Measurements from ENCODE around the gene HES5.
A peak's percentile ranks its signal among the peaks of the same experiment; 100 is the strongest.

HES5 gene

DNA sequence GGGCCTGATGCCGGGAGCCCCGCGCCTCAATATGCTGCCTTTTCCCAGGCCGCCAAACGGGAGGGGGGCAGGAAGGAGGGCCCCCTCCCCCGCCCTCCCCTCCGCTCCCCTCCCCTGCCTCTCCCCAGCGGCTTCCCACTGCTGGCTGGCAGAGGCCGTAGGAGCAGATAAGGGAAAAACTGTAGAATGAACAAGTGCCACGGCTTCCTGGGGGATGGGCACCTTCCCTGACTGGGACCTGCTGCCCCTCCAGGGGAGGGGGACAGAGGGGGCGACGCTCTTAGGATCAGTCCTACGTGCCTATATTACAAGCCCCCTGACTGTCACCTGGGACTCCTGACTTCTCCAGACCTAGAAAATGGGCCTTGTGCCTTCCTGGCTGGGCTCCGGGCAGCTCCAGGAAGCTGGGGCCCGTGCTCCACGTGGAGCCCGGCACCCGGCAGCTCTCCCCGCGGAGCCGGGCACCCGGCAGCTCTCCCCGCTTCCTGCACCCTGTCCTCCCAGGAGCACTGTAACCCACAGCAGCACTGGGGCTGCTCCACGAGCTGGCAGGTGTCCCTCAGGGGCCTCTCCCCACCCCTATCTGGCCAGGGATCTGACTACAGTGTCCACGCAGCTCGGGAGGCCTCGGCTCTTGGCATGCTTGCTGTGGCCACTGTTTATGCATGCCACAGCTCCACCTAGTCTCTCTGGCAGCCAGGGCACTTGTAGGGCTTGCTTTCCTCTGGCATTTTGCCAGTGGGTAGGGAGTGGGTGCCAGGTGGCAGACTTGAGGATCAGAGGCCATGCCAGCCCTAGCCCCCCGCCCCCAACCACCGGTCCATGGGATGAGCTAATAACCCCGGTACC lies 674 bp upstream of the HES5 start:
- DNase-seq, result peak; percentile 76

DNA sequence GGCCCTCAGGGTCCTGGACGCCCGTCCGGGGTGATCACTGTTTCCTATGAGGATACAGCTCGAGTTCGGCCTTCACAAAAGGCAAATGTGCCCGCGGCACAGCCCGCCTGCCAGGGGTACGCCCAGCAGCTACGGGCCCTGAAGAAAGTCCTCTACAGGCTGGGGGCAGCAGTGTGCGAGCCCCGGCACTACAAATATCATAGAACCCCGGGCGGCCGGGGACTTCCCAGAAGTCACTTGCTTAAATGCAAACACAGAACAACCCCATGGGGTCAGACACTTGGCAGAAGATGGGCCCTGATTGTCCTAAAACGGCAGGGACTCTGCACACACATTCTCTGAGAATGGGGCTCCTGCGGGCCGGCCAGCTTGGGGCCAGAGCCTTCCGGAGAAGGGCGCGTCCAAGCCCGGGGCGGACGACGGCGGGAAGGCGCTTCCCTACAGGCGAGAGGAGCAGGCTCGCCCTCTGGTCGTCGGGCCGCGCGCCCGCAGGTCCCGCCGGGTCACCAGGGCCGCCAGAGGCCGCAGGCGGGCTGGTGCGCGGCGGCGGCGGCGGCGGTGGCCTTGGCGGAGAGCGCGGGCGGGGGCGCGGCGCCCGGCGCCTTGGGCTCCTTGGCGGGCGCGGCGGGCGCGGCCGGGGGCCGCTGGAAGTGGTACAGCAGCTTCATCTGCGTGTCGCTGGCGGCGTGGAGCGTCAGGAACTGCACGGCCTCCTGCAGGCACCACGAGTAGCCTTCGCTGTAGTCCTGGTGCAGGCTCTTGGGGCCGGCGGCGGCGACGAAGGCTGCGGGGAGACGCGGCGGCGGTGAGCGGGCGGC lies 888 bp downstream of the HES5 start:
- DNase-seq, result peak; percentile 76

DNA sequence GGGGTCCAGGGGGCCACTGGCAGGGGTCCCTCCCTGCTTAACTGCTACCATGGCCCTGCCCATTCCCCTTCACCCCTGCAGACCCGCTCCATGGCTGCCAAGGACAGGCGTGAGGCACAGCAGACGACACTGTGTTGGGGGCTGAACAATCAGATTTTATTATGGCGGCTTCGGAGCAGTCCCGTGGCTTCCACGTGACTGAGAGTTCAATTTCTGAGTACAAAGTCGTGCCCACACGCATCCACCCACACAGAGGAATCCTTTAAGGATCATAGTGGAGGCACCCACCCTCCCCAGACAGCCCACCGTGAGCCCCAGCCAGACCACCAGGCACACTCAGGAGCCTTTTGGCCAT lies 1.5 kb downstream of the HES5 start:
- no peak for DNase-seq

DNA sequence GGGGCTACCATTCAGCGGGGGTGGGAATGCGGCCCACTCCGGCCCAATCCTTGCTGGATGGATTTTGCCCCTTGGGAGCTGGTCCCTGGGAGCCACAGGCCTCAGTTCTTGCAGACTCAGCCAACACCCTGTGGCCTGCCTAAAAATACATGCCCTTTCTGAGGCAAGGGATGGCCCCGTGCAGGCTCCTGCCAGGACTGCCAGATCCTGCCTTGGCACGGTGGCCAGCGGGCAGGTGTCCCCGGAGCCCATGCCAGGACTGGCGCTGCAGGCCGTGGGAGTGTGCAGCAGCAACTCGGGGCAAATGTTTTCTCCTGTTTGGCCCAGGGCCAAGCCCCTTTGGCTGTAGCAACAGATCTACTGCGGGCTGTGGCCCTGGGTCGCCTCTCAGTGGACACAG lies 2.0 kb downstream of the HES5 start:
- no peak for DNase-seq

DNA sequence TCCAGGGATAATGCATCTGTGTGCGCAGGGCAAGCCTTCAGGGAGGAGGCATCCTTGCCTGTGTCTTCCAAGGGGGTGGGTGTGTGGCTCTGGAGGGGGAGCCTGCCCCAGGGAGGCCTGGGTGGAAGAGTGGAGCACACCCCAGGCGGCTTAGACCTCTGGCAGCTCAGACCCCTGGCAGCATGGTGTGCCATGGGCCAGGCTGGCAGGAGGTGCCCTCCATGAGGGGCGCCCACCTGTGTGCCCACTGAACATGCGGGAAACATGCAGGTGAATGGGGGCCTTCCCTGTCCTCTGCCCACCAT lies 2.6 kb downstream of the HES5 start:
- no peak for DNase-seq

DNA sequence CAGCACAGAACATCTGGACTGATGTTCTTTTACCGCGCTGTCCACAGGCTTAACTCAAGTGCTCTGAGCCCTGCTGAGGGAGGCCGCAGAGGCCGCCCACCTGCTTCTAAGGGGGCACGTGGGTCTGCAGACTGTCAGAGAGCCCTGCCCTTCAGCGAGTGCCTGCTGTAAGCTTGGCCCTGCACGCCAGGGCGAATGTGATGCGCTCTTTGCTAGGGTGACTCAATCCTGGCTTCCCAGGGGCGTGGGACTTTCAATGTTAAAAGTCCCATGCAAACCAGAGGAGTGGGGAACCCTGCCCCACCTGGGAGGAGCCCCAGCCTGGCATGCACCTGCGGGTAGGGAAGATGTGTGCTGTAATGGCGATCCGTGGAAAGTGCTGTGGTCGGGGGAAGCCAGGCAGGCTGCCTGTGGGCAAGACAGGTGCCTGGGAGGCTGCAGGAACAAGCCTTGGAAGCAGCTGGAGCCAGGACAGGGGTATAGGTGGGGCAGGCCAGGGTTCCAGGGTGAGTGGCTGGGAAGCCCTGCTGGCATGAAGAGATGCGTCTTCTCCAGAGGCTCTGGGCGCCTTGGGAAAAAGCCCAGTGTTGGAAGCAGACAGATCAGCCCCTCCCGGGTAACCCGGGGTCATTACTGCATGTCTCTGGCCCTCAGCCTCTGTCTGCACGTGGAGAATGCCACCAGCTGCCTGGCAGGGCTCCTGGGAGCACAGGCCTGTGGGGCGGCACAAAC lies 3.1 kb downstream of the HES5 start:
- DNase-seq, result peak; percentile 60

DNA sequence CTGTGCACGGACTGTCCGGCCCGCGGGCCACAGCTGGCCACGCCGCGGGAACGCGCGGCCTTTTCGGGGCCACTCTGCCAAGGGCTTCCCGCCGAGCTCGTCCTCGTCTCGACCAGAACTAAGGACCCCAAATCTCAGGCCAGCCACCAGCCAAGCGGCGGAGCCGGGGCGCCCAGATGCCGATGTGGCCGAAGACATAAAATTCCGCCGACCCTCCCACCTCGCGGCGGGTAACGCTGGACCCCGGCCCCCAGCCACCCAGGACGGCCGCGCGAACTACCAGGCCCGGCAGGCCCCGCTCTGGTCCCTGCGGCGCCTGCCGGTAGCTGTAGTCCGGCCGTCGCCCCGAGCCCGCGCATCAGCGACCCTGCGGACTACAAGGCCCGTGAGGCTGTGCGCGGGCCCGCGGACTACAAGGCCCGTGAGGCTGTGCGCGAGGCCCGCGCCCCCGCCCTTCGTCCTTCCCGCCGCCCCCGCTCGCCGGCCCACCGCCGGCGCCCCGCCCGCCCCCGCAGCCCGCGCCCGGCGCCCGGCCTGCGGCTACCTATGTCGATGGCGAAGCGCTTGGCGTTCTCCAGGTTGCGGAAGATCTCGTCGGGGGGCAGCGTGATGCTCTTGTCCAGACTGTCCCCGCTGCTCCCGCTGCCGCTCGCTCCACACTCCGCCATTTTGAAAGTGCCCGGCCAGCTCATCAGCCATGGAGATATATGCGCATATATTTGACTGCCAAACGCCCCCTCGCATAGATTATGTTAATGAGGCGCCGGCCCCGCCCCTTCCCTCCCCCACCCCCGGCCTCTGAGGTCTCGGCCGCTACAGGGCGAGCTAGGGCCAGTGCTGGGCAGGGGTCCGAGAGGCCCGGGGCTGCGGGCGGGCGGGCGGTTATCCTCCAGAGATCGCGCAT lies 3.9 kb downstream of the HES5 start, which contains the start of gene PANK4:
PANK4 (minus strand) TSS at position 677 of the 904 bp plus-strand sequence; CDS start at position 668, 9 bp downstream.
- peak; percentile 94 for DNase-seq

DNA sequence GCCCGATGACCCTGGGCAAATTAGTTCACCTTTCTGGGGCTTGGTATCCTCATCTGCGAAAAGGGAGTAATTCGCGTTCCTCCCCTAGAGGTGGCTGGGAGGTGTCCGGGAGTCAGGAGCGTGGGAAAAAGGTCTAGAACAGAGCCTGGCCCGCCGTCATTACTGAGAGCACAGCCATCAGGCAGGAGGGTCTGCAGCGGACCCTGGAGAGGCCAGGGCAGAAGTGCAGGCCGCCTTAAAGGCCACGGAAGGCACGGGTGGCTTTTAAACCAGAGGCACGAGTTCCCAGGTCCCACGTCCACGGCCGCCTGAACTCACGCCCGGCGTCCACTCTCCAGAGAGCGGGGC lies 4.5 kb downstream of the HES5 start:
- DNase-seq, result no peak

DNA sequence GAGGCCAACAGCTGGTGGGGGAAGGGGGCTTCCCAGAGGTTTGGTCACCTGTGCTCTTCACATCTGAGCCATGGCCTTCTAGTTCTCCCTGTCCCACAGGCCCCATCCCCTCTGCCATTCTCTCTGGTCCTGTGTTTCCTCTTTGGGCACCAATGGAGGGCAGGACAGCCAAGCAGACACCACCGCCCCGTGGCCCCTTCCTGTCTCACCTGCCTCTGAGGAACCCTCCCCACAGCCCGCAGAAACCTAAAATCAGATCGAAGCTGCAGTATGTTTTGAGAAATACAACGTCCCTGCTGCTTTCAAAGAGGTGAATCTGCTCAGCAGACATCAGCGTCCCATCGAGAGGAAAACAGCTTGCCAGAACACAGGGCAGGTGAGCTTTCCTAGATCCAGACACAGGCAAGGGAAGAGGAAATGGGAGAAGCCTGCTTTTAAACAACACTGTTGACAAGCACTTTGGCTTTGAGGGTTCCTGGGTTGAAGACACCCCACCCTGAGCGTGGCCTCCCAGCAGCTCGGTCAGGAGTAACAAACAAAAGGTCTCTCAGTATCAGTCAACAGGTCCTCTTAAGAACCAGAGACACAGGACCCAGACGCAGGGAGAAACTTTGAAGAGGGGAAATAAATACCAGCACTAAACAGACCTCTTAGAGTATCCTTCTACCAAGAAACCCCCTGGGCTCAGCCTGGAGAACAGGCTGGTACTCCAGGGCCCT lies 6.0 kb downstream of the HES5 start:
- DNase-seq, result no peak

DNA sequence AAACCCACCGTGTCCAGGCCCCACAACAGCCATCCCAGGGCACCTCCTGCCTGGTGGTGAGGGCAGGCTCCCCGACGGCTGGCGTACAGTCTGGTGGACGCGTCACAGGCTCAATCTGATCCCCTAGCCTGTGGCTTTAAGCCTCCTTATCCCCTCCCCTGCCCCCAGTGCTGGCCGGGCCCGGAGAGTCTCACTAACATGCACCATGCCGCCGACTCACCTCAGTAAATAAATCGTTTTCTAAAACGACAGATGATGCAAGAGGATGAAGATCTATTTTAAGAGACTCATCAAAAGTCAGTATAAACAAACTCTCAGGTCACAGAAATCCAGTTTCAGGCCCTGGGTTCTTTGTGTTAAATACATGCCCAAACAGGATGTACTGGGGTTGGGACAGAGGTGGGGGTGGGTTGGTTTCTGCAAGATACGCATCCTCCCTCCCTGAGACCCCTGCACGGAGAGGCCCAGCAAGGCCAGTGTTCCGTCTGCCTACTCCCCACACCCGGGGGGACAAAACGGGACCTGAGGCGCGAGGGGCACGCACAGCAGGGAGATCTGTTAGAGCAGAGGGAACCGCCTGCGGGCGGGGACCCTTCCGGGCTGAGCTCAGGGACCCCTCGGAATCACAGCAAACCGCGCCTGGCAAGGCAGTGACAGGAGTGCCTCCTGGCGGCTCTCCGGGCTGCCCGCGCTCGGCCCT lies 6.7 kb downstream of the HES5 start:
- no peak for DNase-seq

DNA sequence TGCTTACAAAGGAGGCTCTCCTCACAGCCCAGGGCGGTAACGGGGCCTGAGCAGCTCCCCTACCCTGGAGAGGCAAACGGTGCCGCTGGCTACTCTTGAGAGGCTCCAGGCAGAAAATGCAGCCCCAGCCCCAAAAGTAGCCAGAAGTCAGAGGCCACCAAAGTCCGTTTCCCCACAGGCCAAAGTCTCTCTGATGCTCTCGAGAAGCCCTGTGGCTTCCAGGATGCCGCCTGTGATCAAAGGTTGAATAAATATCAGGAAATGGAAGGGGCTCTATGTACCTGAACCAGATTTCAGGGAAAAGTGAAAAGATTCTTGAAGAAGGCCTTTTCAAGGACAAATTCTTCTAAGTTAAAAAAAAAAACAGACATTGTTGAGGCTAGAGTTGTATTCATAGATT lies 7.8 kb downstream of the HES5 start:
- DNase-seq, result no peak

DNA sequence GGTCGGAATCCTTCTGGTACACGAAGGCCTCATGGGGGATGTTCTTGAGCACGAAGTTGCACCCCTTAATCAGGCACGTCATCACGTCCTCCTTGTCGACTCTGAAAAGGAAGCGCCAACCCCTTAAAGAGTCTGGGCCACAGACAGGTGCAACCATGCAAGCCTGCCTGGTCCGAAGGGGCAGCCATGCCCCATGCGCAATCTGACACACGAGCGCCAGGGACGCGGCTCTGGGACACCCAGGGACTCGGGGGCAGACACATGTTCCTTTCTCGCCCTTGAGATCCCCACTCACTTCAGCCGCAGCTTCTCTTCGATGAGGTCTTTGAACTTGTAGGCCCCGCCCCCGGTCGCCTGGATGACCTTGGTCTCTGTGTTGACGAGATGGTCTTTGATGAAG lies 9.3 kb downstream of the HES5 start:
- DNase-seq, result no peak

DNA sequence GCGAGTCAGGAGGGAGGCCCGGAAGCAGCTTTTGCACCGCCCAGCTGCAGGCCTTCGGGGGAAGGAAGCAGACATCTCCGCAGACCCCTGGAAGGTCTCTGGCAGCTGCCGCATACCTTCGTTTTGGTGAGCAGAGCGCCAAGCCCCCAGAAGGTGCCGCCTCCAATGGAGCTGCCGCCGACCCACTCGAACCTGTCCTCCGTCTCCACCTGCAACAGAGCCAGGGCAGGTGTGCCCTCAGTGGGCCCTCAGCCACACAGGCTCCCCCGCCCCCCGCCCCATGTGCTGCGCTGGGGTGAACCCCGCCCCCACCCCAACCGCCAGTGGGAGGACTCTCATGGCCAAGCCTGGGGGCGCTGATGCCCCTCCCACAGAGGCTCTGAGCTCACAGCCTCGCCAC lies 9.9 kb downstream of the HES5 start:
- no peak for DNase-seq

DNA sequence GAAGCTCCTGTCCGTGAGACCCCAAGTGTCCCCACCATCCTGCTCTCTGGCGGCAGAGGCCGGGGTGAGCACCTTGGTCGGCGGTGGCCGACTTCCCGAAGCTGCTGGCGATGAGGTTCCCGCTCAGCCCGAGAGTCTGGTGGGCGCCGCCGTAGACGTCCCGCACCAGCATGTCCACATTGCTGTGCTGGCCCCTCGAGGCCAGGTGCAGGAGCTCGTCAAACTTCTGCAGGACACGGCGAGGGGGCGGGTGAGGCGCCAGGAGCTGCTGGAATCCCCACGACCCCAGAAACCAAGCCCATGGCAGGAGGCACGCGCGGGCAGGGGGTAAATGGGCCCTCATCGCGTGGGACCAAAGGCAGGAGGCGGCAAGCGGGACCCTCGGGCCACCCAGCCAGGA lies 10.3 kb downstream of the HES5 start:
- DNase-seq, result no peak

DNA sequence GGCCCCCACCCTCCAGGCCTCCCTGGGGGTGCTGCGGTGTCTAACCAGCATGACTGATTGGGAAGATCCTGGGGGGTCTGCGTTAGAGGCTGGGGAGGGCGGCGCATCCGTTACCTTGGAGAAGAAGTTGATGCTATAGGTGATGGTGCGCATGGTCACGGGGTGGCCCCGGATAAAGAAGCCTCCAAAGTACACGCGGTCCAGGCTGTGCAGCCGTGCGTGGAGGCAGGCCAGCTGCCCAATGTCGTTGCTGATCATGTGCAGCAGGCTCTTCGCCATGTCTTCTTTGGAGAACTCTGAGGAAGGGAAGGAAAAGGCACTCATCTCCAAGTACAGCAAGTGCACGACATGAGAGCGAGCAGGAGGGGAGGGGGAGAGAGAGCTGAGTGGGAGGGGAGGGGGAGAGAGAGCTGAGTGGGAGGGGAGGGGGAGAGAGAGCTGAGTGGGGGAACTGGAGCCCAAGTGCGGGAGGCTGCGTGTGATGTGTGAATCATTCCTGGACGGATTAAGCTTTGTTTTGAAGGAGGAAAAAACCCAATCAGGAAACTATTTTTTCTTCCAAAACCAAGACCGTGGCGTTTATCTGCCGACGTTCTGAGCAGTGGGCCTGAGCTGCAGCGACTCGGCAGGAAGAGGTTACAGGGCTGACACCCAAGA lies 10.9 kb downstream of the HES5 start:
- no peak for DNase-seq

DNA sequence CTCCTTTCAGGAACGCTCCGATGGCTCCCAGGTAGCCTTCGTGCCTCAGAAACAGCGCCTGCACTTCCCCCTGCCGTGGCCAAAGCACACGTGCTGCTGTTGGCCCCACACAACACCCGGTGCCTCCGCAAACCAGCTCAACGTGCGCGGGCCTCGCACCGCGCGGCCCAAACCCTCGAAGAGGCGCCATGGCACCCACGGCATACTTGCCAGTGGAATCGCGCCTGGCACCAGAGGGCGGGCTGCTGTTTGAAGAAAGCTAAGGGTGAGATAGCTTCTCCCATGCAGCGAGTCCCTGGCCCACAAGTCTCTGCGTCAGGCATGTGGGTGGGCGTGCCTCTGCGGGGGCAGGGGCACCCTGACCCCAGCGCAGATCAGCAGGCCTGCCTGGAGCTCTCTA lies 11.5 kb downstream of the HES5 start:
- DNase-seq, result no peak

DNA sequence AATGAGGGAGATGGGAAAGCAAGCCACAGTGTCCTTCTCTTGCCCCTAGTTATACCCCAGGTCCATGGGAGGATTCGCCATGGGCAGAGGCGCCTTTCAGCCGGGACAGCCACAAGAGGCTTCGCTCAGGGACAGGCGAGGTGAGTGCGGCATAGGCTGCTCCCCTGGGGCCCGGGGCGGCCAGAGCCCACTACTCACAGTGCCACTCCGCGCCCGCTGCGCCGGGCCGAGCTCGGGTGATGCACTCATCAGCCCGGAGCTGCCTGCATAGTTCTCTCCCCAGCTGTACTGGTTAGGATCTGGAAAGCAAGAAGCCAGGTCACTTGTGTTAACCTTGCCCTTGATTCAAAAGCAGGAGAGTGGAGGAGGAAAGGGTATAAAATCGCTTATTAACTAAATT lies 12.1 kb downstream of the HES5 start:
- no peak for DNase-seq

DNA sequence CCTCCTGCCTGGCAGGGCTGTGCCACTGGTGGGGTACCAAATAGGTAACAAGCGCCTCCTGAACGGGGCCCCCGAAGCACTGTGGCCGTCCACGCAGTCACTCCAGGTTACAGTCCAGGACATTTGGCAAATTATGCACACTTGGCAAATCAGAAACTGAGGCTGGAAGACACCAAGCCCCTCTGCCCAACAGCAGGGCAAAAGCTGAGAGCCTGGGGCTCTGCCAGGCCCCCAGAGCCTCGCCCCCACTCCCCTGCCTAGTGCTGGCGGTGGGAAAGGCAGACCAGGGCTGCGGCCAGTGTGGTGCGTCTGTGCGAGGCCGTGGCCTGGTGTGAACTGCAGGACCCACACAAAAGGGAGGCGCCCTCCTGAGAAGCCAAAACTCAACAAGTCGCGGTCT lies 13.1 kb downstream of the HES5 start:
- no peak for DNase-seq

DNA sequence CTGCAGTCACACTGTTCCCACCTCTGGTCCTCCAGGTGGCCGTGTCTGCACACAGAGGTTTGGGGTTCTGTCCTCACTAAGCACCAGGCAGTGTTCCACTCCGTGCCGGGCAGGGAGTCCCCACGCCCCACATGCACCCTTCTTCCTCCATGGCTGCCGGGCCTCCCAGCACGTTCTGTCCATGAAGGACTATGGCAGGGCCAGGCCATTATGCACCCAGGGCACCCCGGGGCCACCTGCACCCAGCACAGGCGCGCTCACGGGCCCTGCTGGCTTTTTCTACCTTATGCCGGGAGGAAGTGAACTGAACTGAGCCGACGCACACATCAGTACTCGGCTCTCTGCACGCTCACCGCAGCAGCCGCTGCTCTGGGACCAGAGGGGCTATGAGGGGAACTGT lies 13.9 kb downstream of the HES5 start:
- no peak for DNase-seq

DNA sequence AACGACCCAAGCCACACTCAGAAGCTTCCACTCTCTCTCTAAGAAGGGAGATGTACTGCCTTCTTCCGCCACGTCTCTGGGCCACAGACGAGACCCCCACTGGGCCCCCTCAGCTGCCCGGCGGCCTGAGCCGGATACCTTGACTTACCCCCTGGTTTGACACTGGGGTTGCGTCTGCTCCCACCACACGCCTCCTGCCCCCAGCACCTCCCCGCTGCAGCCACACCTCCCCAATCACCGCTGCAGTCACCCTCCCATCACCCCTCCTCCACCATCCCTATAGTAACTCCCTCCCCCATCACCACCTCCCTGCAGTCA lies 14.3 kb downstream of the HES5 start:
- DNase-seq, result no peak
